HEK293 (cell line): Measurements from ENCODE around the gene SPON1.

ENCODE experiments used
- CTCF ChIA-PET: fragments of 350-600 bp; formaldehyde crosslinking; extraction: SDS; loops from one replicate; lab custom pipeline; 2021; ENCODE audit warnings: antibody characterized with exemption; lab: Yijun Ruan, JAX
- POLR2A ChIA-PET: fragments of 300-600 bp; formaldehyde crosslinking; extraction: SDS; loops from one replicate; lab custom pipeline; 2020; ENCODE audit warnings: antibody characterized with exemption, inconsistent platforms; lab: Yijun Ruan, JAX
- H3K27ac ChIP-seq: fragments of 200-500 bp; sonication (Bioruptor generic); 2 replicates; pipeline ENCODE4 v1.5.1; 2014; ENCODE audit warnings: low read depth, low read length, control low read depth, inconsistent platforms; ENCODE audit errors: extremely low read depth
- H3K36me3 ChIP-seq, 2 experiments: fragments of 200-500 bp in 1 of 2; sonication (Bioruptor generic) in 1 of 2; 1 replicate in 1 of 2; 2 replicates in 1 of 2; pipeline ENCODE4 v1.5.1; 2014 to 2017; ENCODE audit warnings: inconsistent platforms in 2 of 2, low read length in 2 of 2; ENCODE audit not compliant: control insufficient read depth in 2 of 2, insufficient read depth in 1 of 2
- H3K4me1 ChIP-seq: fragments of 200-500 bp; sonication (Bioruptor generic); 2 replicates; pipeline ENCODE4 v1.5.1; 2014; ENCODE audit warnings: mild to moderate bottlenecking, low read length, inconsistent platforms; ENCODE audit not compliant: control insufficient read depth, insufficient read depth
- H3K4me3 ChIP-seq: 2 replicates; pipeline ENCODE4 v1.5.1; 2011; ENCODE audit warnings: low read depth, mild to moderate bottlenecking, control low read depth, low read length, moderate library complexity
- H3K9me3 ChIP-seq: fragments of 200-500 bp; sonication (Bioruptor generic); 2 replicates; pipeline ENCODE4 v1.5.1; 2014; ENCODE audit warnings: low read depth, low read length, inconsistent platforms; ENCODE audit not compliant: control insufficient read depth, insufficient read depth
- BCL11A ChIP-seq: fragments of 450-650 bp; formaldehyde crosslinking; IDR thresholded peaks from 2 replicates; pipeline ENCODE4 v1.5.1; 2016; ENCODE audit warnings: low read depth, missing biosample characterization, missing genetic modification characterization
- CTCF ChIP-seq: fragments of 450-650 bp; formaldehyde crosslinking; IDR thresholded peaks from 2 replicates; pipeline ENCODE4 v1.5.1; 2016; ENCODE audit warnings: missing biosample characterization, missing genetic modification characterization
- HOXD13 ChIP-seq: sonication (generic); formaldehyde crosslinking; IDR thresholded peaks from 2 replicates; pipeline ENCODE4 v1.8.0; 2022; ENCODE audit warnings: missing genetic modification reagents, borderline replicate concordance
- KLF16 ChIP-seq: fragments of 450-650 bp; formaldehyde crosslinking; IDR thresholded peaks from 2 replicates; pipeline ENCODE4 v1.5.1; 2017; ENCODE audit warnings: missing biosample characterization, missing genetic modification characterization
- MZF1 ChIP-seq: fragments of 450-650 bp; formaldehyde crosslinking; IDR thresholded peaks from 2 replicates; pipeline ENCODE4 v1.5.1; 2017; ENCODE audit warnings: missing biosample characterization, missing genetic modification characterization, borderline replicate concordance
- RBAK ChIP-seq: fragments of 450-650 bp; formaldehyde crosslinking; IDR thresholded peaks from 2 replicates; pipeline ENCODE4 v1.5.1; 2016; ENCODE audit warnings: missing biosample characterization, missing genetic modification characterization
- YY1 ChIP-seq: fragments of 450-650 bp; formaldehyde crosslinking; IDR thresholded peaks from 2 replicates; pipeline ENCODE4 v1.5.1; 2018; ENCODE audit warnings: missing biosample characterization, missing genetic modification characterization
- ZBTB10 ChIP-seq: fragments of 450-650 bp; formaldehyde crosslinking; IDR thresholded peaks from 2 replicates; pipeline ENCODE4 v1.5.1; 2016; ENCODE audit warnings: missing biosample characterization, missing genetic modification characterization
- ZBTB21 ChIP-seq: fragments of 450-650 bp; formaldehyde crosslinking; IDR thresholded peaks from 2 replicates; pipeline ENCODE4 v1.5.1; 2017; ENCODE audit warnings: missing biosample characterization, missing genetic modification characterization
- ZFP69B ChIP-seq: fragments of 450-650 bp; formaldehyde crosslinking; IDR thresholded peaks from 2 replicates; pipeline ENCODE4 v1.5.1; 2016; ENCODE audit warnings: missing biosample characterization, missing genetic modification characterization
- ZIC2 ChIP-seq: fragments of 450-650 bp; formaldehyde crosslinking; IDR thresholded peaks from 2 replicates; pipeline ENCODE4 v1.5.1; 2016; ENCODE audit warnings: missing biosample characterization, missing genetic modification characterization
- ZNF112 ChIP-seq: fragments of 450-650 bp; formaldehyde crosslinking; IDR thresholded peaks from 2 replicates; pipeline ENCODE4 v1.5.0; 2017; ENCODE audit warnings: missing biosample characterization, missing genetic modification characterization
- ZNF16 ChIP-seq: fragments of 450-650 bp; formaldehyde crosslinking; IDR thresholded peaks from 2 replicates; pipeline ENCODE4 v1.5.1; 2016; ENCODE audit warnings: low read depth, missing biosample characterization, missing genetic modification characterization
- ZNF223 ChIP-seq: fragments of 450-650 bp; formaldehyde crosslinking; IDR thresholded peaks from 2 replicates; pipeline ENCODE4 v1.5.1; 2016; ENCODE audit warnings: missing biosample characterization, missing genetic modification characterization
- ZNF23 ChIP-seq: fragments of 450-650 bp; formaldehyde crosslinking; IDR thresholded peaks from 2 replicates; pipeline ENCODE4 v1.5.1; 2016; ENCODE audit warnings: missing biosample characterization, missing genetic modification characterization, borderline replicate concordance
- ZNF366 ChIP-seq: fragments of 450-650 bp; formaldehyde crosslinking; conservative IDR thresholded peaks from 2 replicates; pipeline ENCODE4 v1.5.1; 2016; ENCODE audit warnings: missing biosample characterization, missing genetic modification characterization
- ZNF530 ChIP-seq: fragments of 450-650 bp; formaldehyde crosslinking; IDR thresholded peaks from 2 replicates; pipeline ENCODE4 v1.5.1; 2016; ENCODE audit warnings: low read depth, missing biosample characterization, missing genetic modification characterization
- ZNF561 ChIP-seq: fragments of 450-650 bp; IDR thresholded peaks from 2 replicates; pipeline ENCODE4 v1.5.1; 2018; ENCODE audit warnings: missing biosample characterization, missing genetic modification characterization, borderline replicate concordance
- ZNF664 ChIP-seq: fragments of 450-650 bp; formaldehyde crosslinking; IDR thresholded peaks from 2 replicates; pipeline ENCODE4 v1.5.1; 2016; ENCODE audit warnings: missing biosample characterization, missing genetic modification characterization
- ZNF701 ChIP-seq: fragments of 450-650 bp; formaldehyde crosslinking; IDR thresholded peaks from 2 replicates; pipeline ENCODE4 v1.5.1; 2016; ENCODE audit warnings: missing biosample characterization, missing genetic modification characterization
- ZNF704 ChIP-seq: fragments of 450-650 bp; formaldehyde crosslinking; IDR thresholded peaks from 2 replicates; pipeline ENCODE4 v1.5.1; 2016; ENCODE audit warnings: missing biosample characterization, missing genetic modification characterization
- ZNF707 ChIP-seq: fragments of 450-650 bp; formaldehyde crosslinking; IDR thresholded peaks from 2 replicates; pipeline ENCODE4 v1.5.1; 2016; ENCODE audit warnings: missing biosample characterization, missing genetic modification characterization
- ZNF777 ChIP-seq: fragments of 450-650 bp; formaldehyde crosslinking; IDR thresholded peaks from 2 replicates; pipeline ENCODE4 v1.5.1; 2017; ENCODE audit warnings: missing biosample characterization, missing genetic modification characterization, borderline replicate concordance
- ZNF792 ChIP-seq: fragments of 450-650 bp; formaldehyde crosslinking; IDR thresholded peaks from 2 replicates; pipeline ENCODE4 v1.5.1; 2016; ENCODE audit warnings: missing biosample characterization, missing genetic modification characterization
- ZNF837 ChIP-seq: fragments of 450-650 bp; formaldehyde crosslinking; IDR thresholded peaks from 2 replicates; pipeline ENCODE4 v1.5.1; 2016; ENCODE audit warnings: missing biosample characterization, missing genetic modification characterization
- ZSCAN4 ChIP-seq: fragments of 450-650 bp; formaldehyde crosslinking; IDR thresholded peaks from 2 replicates; pipeline ENCODE4 v1.5.1; 2017; ENCODE audit warnings: missing biosample characterization, missing genetic modification characterization

Gene SPON1

GRCh38 chr11:13926981-13927380, 35.5 kb upstream of the SPON1 start (continued):
- TF ChIP-seq ZIC2 (tag by site-specific recombination) = no peak
- TF ChIP-seq, all 188 proteins: peak for 0

GRCh38 chr11:13927481-13927880, 35.0 kb upstream of the SPON1 start:
- ChIA-PET CTCF (interaction anchor here (0.6 to 1.0 kb wide), 2 partner anchors 29 to 113 kb away, joined by 3 read pairs; no protein-coding TSS in a partner anchor), POLR2A (no interaction called here)
- no peaks in the 10 kb centered on the region for H3K4me1 ChIP-seq
- H3K36me3 ChIP-seq = no peaks in the 10 kb centered on the region
- H3K27ac ChIP-seq = no peak overlapping the region
- no peak overlapping the region for H3K4me3 ChIP-seq
- H3K9me3 ChIP-seq = no peaks in the 10 kb centered on the region
- TF ChIP-seq ZNF366 (tag by site-specific recombination) = no peak

- POLR2A ChIA-PET = no interaction called here
- Histone ChIP-seq H3K27ac (no peak overlapping the region), H3K36me3 (no peaks in the 10 kb centered on the region), H3K9me3 (no peaks in the 10 kb centered on the region), H3K4me1 (no peaks in the 10 kb centered on the region), H3K4me3 (no peak overlapping the region)
- CTCF ChIA-PET = no interaction called here
- TF ChIP-seq ZNF792 (tag by site-specific recombination) (no peak), ZNF701 (tag by site-specific recombination) (no peak), ZNF112 (tag by site-specific recombination) (no peak), ZNF530 (no peak), ZBTB21 (tag by site-specific recombination) (no peak), ZNF704 (tag by site-specific recombination) (no peak), ZNF707 (tag by site-specific recombination) (no peak), ZNF23 (tag by site-specific recombination) (no peak), MZF1 (no peak), ZNF223 (tag by site-specific recombination) (no peak), ZIC2 (tag by site-specific recombination) (no peak), HOXD13 (CRISPR knock-in tag) (no peak), KLF16 (tag by site-specific recombination) (0 out of 2 replicates have a peak, but pooled peaks have one; percentile 36), ZNF561 (tag by site-specific recombination) (no peak), ZSCAN4 (tag by site-specific recombination) (no peak), ZBTB10 (tag by site-specific recombination) (no peak), ZNF837 (tag by site-specific recombination) (no peak), BCL11A (tag by site-specific recombination) (peak; percentile 63; the same call in 1 of the 2 replicates), RBAK (tag by site-specific recombination) (no peak), YY1 (tag by site-specific recombination) (no peak), ZFP69B (tag by site-specific recombination) (no peak), ZNF664 (peak; percentile 52; the same call in 1 of the 2 replicates), ZNF777 (tag by site-specific recombination) (no peak), CTCF (tag by site-specific recombination) (no peak), ZNF16 (tag by site-specific recombination) (no peak)
Observed at GRCh38 chr11:13928566-13929251, 33.8 kb upstream of the SPON1 start.
